Measurements from ENCODE around the gene CHD8. TPM values are rescaled to one million over a fixed set of nuclear protein-coding genes. Genes with fewer than 3 reads are reported as not detected.

Gene CHD8
- total RNA-seq, 1 donor, result 55.4 TPM

- Histone ChIP-seq H3K9me3 (ENCODE audit: low read depth, low read length) (no peaks in the 10 kb centered on the region), H4K20me1 (ENCODE audit: insufficient read depth, low read length) (no peaks in the 10 kb centered on the region), H3K4me2 (ENCODE audit: insufficient read depth, low read length) (no peak overlapping the region), H3K4me3 (ENCODE audit: insufficient read depth, low read length) (no peak overlapping the region), H2AFZ (ENCODE audit: low read length) (no peak overlapping the region), H3K4me1 (ENCODE audit: insufficient read depth, low read length) (no peaks in the 10 kb centered on the region), H3K27ac (ENCODE audit: low read depth, low read length) (no peak overlapping the region), H3K79me2 (ENCODE audit: insufficient read depth, low read length) (no peaks in the 10 kb centered on the region), H3K27me3 (ENCODE audit: insufficient read depth, low read length) (no peaks in the 10 kb centered on the region), H3K36me3 (ENCODE audit: insufficient read depth, low read length) (peaks cover 9% of the 10 kb centered on the region)
- no peak for DNase-seq (ENCODE audit: insufficient read length, low spot score, missing footprints)
- no peak for TF ChIP-seq CTCF (IDR thresholded peaks at IDR 0.05; ENCODE audit: extremely low read depth, low read depth, low read length)
These were observed 109.3 kb downstream of the CHD8 start for GRCh38 chr14:21346532-21347135.

- Histone ChIP-seq H3K4me2 (ENCODE audit: insufficient read depth, low read length) (peak overlapping the region; percentile 52), H3K27ac (ENCODE audit: low read depth, low read length) (no peak overlapping the region), H2AFZ (ENCODE audit: low read length) (peak overlapping the region; percentile 46), H3K79me2 (ENCODE audit: insufficient read depth, low read length) (no peaks in the 10 kb centered on the region), H3K4me3 (ENCODE audit: insufficient read depth, low read length) (no peak overlapping the region), H3K27me3 (ENCODE audit: insufficient read depth, low read length) (no peaks in the 10 kb centered on the region), H3K4me1 (ENCODE audit: insufficient read depth, low read length) (no peaks in the 10 kb centered on the region), H3K36me3 (ENCODE audit: insufficient read depth, low read length) (no peaks in the 10 kb centered on the region), H4K20me1 (ENCODE audit: insufficient read depth, low read length) (no peaks in the 10 kb centered on the region), H3K9me3 (ENCODE audit: low read depth, low read length) (no peaks in the 10 kb centered on the region)
- DNase-seq (ENCODE audit: insufficient read length, low spot score, missing footprints), result peak; percentile 79
- TF ChIP-seq CTCF (IDR thresholded peaks at IDR 0.05; ENCODE audit: extremely low read depth, low read depth, low read length), result no peak
These were observed 112.7 kb downstream of the CHD8 start for GRCh38 chr14:21343035-21343794.

Small RNA genes within 50 kb of the gene (small RNA-seq; reads per million reads assigned to genes)
- gene RN7SL650P (not detected), gene SNORD8 (187 reads per million, percentile 98 among the genes with 10 or more reads in this experiment), gene SNORD9 (541 reads per million, percentile 99 among the genes with 10 or more reads in this experiment)

Other genes starting within 250 kb of the CHD8 start
- 402 and 446 TPM in 2 replicates for gene HNRNPC, start 186.7 kb downstream of the CHD8 start, total RNA-seq
- under 0.01 TPM in 1 of 2 replicates, not detected in the other for gene RPGRIP1, start 176.0 kb downstream of the CHD8 start, total RNA-seq
- 71.3 and 72.0 TPM in 2 replicates for gene SUPT16H, start 72.1 kb downstream of the CHD8 start, total RNA-seq
- 25.0 and 27.4 TPM in 2 replicates for gene RAB2B, start 20.8 kb upstream of the CHD8 start, total RNA-seq
- gene TOX4, start 21.1 kb upstream of the CHD8 start, total RNA-seq, result 37.6 and 46.3 TPM in 2 replicates
- gene METTL3, start 55.2 kb upstream of the CHD8 start, total RNA-seq, result 30.4 and 30.9 TPM in 2 replicates
- 2.9 and 3.3 TPM in 2 replicates for gene SALL2, start 70.2 kb upstream of the CHD8 start, total RNA-seq
- gene OR10G3, start 124.0 kb upstream of the CHD8 start, total RNA-seq, result not detected in 2 replicates
- not detected in 2 replicates for gene OR10G2, start 178.8 kb upstream of the CHD8 start, total RNA-seq
- gene OR4E2, start 197.7 kb upstream of the CHD8 start, total RNA-seq, result not detected in 2 replicates
- not detected in 2 replicates for gene OR4E1, start 217.7 kb upstream of the CHD8 start, total RNA-seq

Data from osteoblast (primary cell).